Measurements from ENCODE around the gene NFATC2. TPM values are rescaled to one million over a fixed set of nuclear protein-coding genes. Genes with fewer than 3 reads are reported as not detected.

Gene NFATC2
- total RNA-seq, 1 donor from 2014 or later: 11.0 TPM

GRCh38 chr20:51505566-51505965 lies 37.0 kb downstream of the NFATC2 start:
- DNase-seq (ENCODE audit: low spot score) (peak; percentile 19), ATAC-seq (no peak)
- intact Hi-C loops (cut with DNase I): no loop called here

DNA sequence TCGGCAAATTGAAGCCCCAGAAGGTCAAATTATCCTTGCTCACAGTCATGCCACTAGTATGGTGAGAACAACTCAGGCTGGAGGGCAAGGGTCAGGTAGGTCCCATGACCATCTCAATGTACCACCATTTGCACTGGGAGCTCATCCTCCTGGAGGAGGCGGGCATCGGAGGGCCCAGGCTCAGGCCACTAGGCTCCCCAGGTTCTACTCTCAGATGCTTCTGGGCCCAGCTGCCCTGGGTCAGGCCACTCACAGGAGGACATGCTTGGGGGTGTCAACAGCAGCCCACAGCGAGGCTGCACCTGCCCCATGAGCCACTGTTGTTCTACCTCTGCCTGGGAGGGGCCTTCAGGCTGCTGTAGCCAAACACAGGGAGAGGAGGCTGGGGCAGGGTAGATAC lies 39.1 kb downstream of the NFATC2 start:
- ATAC-seq (no peak), DNase-seq (ENCODE audit: low spot score) (no peak)
- intact Hi-C loops (cut with DNase I): no loop called here

- no peak for ATAC-seq
- no peak for DNase-seq (ENCODE audit: low spot score)
Observed at GRCh38 chr20:51500936-51501335, 41.6 kb downstream of the NFATC2 start.

DNA sequence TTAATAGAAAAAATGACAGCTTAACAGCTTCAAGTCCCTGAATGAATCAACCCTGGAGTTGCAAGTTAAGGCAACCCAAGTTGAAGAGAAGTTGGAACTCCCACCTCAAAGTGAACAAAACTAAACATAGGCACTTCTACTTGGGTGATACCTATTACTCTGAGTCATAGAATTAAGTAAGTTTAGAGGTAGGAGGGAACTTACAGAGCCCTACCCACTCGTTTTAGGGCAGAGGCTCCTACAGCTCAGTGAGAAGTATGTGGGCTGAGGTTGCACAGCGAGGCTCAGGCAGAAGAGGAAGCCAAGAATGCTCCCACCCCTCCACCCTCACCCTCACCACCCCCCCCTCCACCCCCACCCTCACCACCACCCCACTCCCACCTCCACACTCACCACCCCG lies 42.2 kb downstream of the NFATC2 start:
- intact Hi-C loops (cut with DNase I): no loop called here
- ATAC-seq (no peak), DNase-seq (ENCODE audit: low spot score) (no peak)

More at GRCh38 chr20:51500936-51501335, 41.6 kb downstream of the NFATC2 start:
- intact Hi-C loops (cut with DNase I): no loop called here

DNA sequence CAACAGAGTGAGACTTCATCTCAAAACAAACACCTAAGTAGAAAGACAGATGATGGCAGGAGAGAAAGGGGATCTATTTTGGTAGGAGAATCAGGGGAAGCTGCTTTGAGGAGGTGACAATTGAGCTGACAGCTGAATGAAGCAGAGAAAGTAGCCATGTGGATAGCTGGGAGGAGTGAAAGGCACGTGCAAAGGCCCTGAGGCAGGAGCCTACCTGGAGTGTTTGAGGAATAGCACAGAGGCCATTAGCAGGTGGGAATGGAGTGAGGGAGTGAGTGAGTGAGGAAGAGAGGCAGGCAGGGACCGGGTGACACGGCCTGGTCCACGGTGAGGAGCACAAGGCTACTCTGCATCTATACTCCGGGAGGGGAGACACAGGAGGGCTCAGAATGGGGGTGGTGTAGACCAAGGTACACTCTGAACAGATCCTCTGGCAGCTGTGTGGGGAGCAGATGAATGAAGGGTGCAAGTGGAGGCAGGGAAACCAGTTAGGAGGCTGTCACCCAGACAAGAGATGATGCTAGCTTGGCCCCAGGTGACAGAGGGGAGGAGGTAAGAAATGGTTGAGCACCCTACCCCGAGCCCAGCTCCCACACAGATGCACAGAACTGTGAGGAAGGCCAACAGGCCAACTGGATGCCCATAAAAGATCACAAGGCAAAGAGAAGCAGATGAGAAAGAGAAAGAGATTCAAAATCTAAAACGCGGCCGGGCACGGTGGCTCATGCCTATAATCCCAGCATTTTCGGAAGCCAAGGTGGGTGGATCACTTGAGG lies 43.6 kb downstream of the NFATC2 start:
- ATAC-seq: no peak
- intact Hi-C loops (cut with DNase I): no loop called here
- DNase-seq (ENCODE audit: low spot score): no peak

GRCh38 chr20:51497542-51498467 lies 44.7 kb downstream of the NFATC2 start:
- DNase-seq (ENCODE audit: low spot score) (peak; percentile 67), ATAC-seq (peak; percentile 82)
- intact Hi-C loops (cut with DNase I): no loop called here

- ATAC-seq: no peak
- intact Hi-C loops (cut with DNase I): no loop called here
- DNase-seq (ENCODE audit: low spot score): no peak
Observed at GRCh38 chr20:51496964-51497363, 45.6 kb downstream of the NFATC2 start.

DNA sequence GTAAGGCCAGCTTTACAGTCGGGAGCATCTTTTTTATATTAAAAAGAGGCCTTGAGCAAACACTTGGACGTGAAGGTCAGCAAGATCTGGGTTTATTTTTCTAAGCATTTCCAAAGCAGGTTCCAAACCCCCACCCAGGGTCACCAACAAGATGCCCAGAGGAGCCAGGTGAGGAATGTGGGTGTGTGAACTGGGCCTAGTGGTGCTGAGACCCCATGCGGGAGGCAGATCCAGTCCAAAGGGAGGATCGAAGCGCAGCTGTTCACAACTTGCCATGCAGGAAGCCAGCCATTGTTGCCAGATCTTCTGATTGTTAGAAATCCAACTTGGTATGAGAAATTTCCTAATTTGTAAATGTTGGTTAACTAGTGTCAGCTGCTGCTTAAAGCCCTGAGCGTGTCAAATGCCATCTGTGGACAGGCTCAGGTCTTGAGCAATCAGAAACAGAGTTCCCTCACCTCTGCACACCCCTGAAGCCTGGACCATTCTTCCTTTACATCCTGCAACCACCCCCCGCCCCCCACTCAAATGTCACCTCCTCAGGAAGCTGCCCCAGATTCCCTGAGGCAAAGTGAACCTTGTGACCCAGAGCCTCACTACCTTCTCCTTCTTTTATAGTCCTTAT lies 46.5 kb downstream of the NFATC2 start:
- no peak for ATAC-seq
- intact Hi-C loops (cut with DNase I): no loop called here
- DNase-seq (ENCODE audit: low spot score): no peak

GRCh38 chr20:51495291-51495690 lies 47.2 kb downstream of the NFATC2 start:
- ATAC-seq (no peak), DNase-seq (ENCODE audit: low spot score) (no peak)
- intact Hi-C loops (cut with DNase I): no loop called here

DNA sequence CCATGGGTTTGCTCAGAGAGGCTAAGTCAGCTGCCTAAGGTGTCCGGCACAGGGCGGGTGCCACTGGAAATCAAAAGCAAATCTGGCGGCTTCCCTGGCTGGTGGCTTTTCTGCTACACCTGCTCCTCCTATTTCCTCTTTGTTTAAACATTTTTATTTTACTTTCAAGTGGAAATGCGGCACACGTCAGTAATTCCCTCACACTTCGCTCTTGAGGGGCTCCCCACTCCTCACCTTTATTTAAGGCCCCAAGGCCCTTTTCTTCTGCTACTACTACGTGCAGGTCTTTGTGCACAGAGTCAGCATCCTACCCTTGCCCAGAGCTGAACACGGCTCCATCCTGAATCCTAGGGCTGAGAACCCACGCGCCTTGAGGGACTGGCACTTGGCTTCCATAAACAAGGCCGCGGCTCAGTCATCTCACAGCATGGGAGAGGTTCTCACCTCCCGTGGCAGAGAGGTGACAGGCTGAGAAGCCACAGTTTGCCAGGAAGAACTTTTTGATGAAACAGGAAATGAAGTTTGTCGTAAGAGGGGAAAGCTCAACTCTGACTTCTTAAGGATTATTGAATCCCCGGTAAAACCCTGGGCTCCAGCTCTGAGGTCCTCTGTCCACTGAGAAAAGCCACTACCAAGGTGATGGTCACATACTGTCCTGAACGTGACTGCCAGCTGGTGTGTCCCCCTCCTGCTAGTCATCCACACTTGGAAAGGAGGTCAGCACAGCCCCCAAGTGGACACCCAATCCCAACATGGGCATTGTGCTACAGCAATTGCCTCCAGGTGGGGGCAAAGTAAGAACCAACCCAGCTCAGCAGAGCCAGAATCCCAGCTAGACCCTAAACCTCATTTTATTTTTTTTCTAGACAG lies 48.0 kb downstream of the NFATC2 start:
- no peak for DNase-seq (ENCODE audit: low spot score)
- ATAC-seq: no peak
- intact Hi-C loops (cut with DNase I): no loop called here

GRCh38 chr20:51493346-51493791 lies 49.1 kb downstream of the NFATC2 start:
- intact Hi-C loops (cut with DNase I): no loop called here
- ATAC-seq: no peak

GRCh38 chr20:51492167-51493092 lies 50.1 kb downstream of the NFATC2 start:
- DNase-seq (ENCODE audit: low spot score) (peak; percentile 71), ATAC-seq (peak; percentile 63)
- intact Hi-C loops (cut with DNase I): no loop called here

More at GRCh38 chr20:51493346-51493791, 49.1 kb downstream of the NFATC2 start:
- no peak for DNase-seq (ENCODE audit: low spot score)

GRCh38 chr20:51491393-51491792 lies 51.1 kb downstream of the NFATC2 start:
- DNase-seq (ENCODE audit: low spot score) (no peak), ATAC-seq (no peak)
- intact Hi-C loops (cut with DNase I): no loop called here

GRCh38 chr20:51490635-51491034 lies 51.9 kb downstream of the NFATC2 start:
- DNase-seq (ENCODE audit: low spot score) (no peak), ATAC-seq (no peak)
- intact Hi-C loops (cut with DNase I): no loop called here

- ATAC-seq (no peak), DNase-seq (ENCODE audit: low spot score) (no peak)
- intact Hi-C loops (cut with DNase I): loop anchor here (10.0 kb wide), 1 partner anchor 55 kb away; the partner anchor contains the start of gene NFATC2
Observed at GRCh38 chr20:51489611-51490010, 52.9 kb downstream of the NFATC2 start.

DNA sequence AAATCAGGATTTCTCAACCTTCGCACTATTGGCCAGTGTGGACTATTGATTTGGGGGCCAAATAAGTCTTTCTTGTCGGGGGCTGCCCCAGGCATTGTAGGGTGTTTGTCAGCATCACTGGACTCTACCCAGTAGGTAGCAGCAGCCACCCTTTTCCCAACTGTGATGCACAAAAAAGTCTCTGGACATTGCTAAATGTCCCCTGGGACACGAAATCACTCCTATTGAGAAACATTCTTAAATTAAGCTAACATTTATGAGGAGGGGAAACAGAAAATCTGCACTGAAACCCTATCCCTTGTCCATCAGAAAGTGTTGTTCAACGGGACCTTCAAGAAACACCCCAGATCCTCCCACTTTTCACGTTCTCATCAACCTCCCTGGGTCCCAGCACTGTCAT lies 54.2 kb downstream of the NFATC2 start:
- ATAC-seq: no peak
- intact Hi-C loops (cut with DNase I): loop anchor here (10.0 kb wide), 1 partner anchor 56 kb away; the partner anchor contains the start of gene NFATC2
- peak; percentile 31 for DNase-seq (ENCODE audit: low spot score)

- intact Hi-C loops (cut with DNase I): loop anchor here (10.0 kb wide), 1 partner anchor 57 kb away; the partner anchor contains the start of gene NFATC2
- no peak for ATAC-seq
Observed at GRCh38 chr20:51487565-51488268, 54.8 kb downstream of the NFATC2 start.

More at GRCh38 chr20:51487565-51488268, 54.8 kb downstream of the NFATC2 start:
- DNase-seq (ENCODE audit: low spot score): peak; percentile 59

All from sciatic nerve (tissue), 2 donors.